ENCODE results near the gene WDR90.

DNA sequence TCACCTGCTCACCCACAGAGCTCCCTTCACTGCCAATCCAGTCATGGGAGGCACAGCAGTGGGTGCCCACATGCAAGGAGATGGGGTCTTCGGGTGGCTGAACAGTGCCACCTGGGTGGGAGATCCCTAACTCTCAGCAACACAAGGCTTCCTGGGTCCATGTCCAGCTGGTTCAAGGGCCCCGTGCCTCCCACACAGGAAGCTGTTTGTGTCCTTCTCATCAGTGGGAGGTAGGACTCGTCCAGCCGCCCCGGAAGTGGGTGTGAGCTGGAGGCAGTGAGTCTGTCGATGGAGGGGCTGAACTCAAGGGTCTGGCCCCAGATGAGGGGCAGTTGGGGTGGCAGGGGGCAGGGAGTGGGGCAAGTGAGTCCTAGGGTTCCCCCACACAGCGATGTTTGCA lies 54.9 kb downstream of the WDR90 start:
- TF ChIP-seq, protein P1, sequence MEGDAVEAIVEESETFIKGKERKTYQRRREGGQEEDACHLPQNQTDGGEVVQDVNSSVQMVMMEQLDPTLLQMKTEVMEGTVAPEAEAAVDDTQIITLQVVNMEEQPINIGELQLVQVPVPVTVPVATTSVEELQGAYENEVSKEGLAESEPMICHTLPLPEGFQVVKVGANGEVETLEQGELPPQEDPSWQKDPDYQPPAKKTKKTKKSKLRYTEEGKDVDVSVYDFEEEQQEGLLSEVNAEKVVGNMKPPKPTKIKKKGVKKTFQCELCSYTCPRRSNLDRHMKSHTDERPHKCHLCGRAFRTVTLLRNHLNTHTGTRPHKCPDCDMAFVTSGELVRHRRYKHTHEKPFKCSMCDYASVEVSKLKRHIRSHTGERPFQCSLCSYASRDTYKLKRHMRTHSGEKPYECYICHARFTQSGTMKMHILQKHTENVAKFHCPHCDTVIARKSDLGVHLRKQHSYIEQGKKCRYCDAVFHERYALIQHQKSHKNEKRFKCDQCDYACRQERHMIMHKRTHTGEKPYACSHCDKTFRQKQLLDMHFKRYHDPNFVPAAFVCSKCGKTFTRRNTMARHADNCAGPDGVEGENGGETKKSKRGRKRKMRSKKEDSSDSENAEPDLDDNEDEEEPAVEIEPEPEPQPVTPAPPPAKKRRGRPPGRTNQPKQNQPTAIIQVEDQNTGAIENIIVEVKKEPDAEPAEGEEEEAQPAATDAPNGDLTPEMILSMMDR (IDR thresholded peaks at IDR 0.05; ENCODE audit: low read depth, low read length, poor library complexity, severe bottlenecking), result no peak
- TF ChIP-seq EZH2phosphoT487 (IDR thresholded peaks at IDR 0.05; ENCODE audit: borderline replicate concordance, low read length), result no peak
